HEK293T (cell line): Measurements from ENCODE around the gene AURKB.
"Not testable (repeated sequence)": the region's sequence is repeated elsewhere in the genome, so short reads cannot be mapped to it uniquely, and the experiment has no call there.

Experiments used
- CTCF ChIA-PET: fragments of 350-600 bp; formaldehyde crosslinking; extraction: SDS; loops from one replicate; lab custom pipeline; 2021; ENCODE audit warnings: antibody characterized with exemption, inconsistent platforms; lab: Yijun Ruan, JAX
- POLR2A ChIA-PET: fragments of 350-600 bp; formaldehyde crosslinking; extraction: SDS; loops from one replicate; lab custom pipeline; 2020; ENCODE audit warnings: antibody characterized with exemption, inconsistent platforms; lab: Yijun Ruan, JAX
- DNase-seq: peaks from one replicate; pipeline ENCODE4 v3.0.0; 2012; ENCODE audit warnings: mixed read lengths; ENCODE audit errors: extremely low spot score
- ARNT ChIP-seq: fragments of 450-650 bp; IDR thresholded peaks from 2 replicates; pipeline ENCODE4 v1.6.1; 2017; ENCODE audit warnings: mild to moderate bottlenecking
- BHLHE40 ChIP-seq: fragments of 450-650 bp; IDR thresholded peaks from 2 replicates; pipeline ENCODE4 v1.6.1; 2016; ENCODE audit warnings: mild to moderate bottlenecking, moderate library complexity, borderline replicate concordance
- CTBP1 ChIP-seq: fragments of 450-650 bp; IDR thresholded peaks from 2 replicates; pipeline ENCODE4 v1.6.1; 2016; ENCODE audit warnings: borderline replicate concordance
- ELF4 ChIP-seq: fragments of 450-650 bp; IDR thresholded peaks from 2 replicates; pipeline ENCODE4 v1.6.1; 2017; ENCODE audit warnings: antibody characterized with exemption
- FOXA1 ChIP-seq: fragments of 450-650 bp; IDR thresholded peaks from 2 replicates; pipeline ENCODE4 v1.6.1; 2016; ENCODE audit warnings: mild to moderate bottlenecking
- FOXK2 ChIP-seq: fragments of 450-650 bp; IDR thresholded peaks from 2 replicates; pipeline ENCODE4 v1.6.1; 2016; ENCODE audit warnings: mild to moderate bottlenecking
- FOXM1 ChIP-seq: fragments of 450-650 bp; IDR thresholded peaks from 2 replicates; pipeline ENCODE4 v1.6.1; 2017; ENCODE audit warnings: mild to moderate bottlenecking, borderline replicate concordance
- HDGF ChIP-seq: fragments of 450-650 bp; IDR thresholded peaks from 2 replicates; pipeline ENCODE4 v1.6.1; 2017; ENCODE audit warnings: antibody characterized with exemption, borderline replicate concordance
- L3MBTL2 ChIP-seq: fragments of 450-650 bp; conservative IDR thresholded peaks from 2 replicates; pipeline ENCODE4 v1.6.1; 2016; ENCODE audit warnings: mild to moderate bottlenecking
- LEF1 ChIP-seq: fragments of 450-650 bp; IDR thresholded peaks from 2 replicates; pipeline ENCODE4 v1.6.1; 2017; ENCODE audit warnings: mild to moderate bottlenecking, borderline replicate concordance
- NFRKB ChIP-seq: fragments of 450-650 bp; IDR thresholded peaks from 2 replicates; pipeline ENCODE4 v1.6.1; 2016; ENCODE audit warnings: mild to moderate bottlenecking, moderate library complexity
- SP1 ChIP-seq: fragments of 450-650 bp; IDR thresholded peaks from 2 replicates; pipeline ENCODE4 v1.6.1; 2017
- SUZ12 ChIP-seq: fragments of 450-650 bp; IDR thresholded peaks from 2 replicates; pipeline ENCODE4 v1.6.1; 2016; ENCODE audit warnings: mild to moderate bottlenecking
- TARDBP ChIP-seq: fragments of 450-650 bp; IDR thresholded peaks from 2 replicates; pipeline ENCODE4 v1.6.1; 2016
- ZNF384 ChIP-seq: fragments of 450-650 bp; IDR thresholded peaks from 2 replicates; pipeline ENCODE4 v1.6.1; 2016
- TF ChIP-seq, protein P1 (sequence below): fragments of 450-650 bp; IDR thresholded peaks from 2 replicates; pipeline ENCODE4 v1.6.1; 2016

Gene AURKB

DNA sequence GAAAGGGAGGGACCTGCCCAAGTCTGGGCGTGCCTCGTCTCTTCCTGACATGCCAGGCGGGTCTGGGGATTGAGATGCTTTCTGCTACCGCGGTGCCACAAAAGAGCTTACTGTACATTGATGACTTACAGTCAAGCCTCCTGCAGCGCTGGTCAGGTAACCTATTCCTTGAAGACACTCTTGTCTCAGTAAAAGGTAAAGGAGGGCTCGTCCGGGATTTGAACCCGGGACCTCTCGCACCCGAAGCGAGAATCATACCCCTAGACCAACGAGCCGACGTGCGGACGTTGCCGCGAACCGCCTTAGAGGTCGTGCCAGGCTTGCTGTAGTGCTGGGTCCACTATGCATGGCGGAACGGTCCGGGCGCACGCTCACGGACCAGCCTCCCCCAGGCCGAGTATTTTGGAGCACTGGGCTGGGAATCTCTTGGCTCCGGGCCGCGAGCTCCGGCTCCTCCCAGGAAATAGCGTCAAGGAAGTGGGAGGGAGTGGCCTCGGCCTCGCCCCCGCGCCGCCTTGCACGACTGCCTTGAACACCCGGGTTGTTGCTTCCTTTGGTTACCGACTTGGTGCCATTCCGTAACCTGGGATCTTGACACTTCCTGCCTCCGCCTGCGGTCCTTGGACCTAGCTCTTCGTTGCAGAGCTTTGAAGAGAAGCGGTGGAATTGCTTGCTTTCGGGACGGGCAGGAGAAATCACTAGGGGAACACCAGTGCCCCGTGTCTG lies 12.4 kb upstream of the AURKB start:
- TF ChIP-seq ARNT (peak; percentile 25; the same call in 1 of the 2 replicates), SP1 (no peak), L3MBTL2 (no peak; the same call in 1 of the 2 replicates), NFRKB (no peak), FOXK2 (no peak), ELF4 (no peak), CTBP1 (peak; percentile 4; the same call in 1 of the 2 replicates), HDGF (no peak), FOXA1 (no peak), LEF1 (no peak), BHLHE40 (no peak), TARDBP (no peak), ZNF384 (no peak), FOXM1 (no peak), SUZ12 (no peak)
- TF ChIP-seq, protein P1, sequence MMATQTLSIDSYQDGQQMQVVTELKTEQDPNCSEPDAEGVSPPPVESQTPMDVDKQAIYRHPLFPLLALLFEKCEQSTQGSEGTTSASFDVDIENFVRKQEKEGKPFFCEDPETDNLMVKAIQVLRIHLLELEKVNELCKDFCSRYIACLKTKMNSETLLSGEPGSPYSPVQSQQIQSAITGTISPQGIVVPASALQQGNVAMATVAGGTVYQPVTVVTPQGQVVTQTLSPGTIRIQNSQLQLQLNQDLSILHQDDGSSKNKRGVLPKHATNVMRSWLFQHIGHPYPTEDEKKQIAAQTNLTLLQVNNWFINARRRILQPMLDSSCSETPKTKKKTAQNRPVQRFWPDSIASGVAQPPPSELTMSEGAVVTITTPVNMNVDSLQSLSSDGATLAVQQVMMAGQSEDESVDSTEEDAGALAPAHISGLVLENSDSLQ, result no peak
- peak; percentile 64 for DNase-seq
- ChIA-PET POLR2A (interaction anchor here (0.6 to 9.9 kb wide), 20 partner anchors 12 to 147 kb away, joined by 3 to 135 read pairs (median 6); partner anchors contain the start of genes ALOXE3, AURKB, BORCS6 and CTC1), CTCF (interaction anchor here (0.7 to 1.6 kb wide), 7 partner anchors 25 to 103 kb away, joined by 3 to 9 read pairs (median 4); partner anchors contain the start of genes BORCS6 and CTC1)

DNA sequence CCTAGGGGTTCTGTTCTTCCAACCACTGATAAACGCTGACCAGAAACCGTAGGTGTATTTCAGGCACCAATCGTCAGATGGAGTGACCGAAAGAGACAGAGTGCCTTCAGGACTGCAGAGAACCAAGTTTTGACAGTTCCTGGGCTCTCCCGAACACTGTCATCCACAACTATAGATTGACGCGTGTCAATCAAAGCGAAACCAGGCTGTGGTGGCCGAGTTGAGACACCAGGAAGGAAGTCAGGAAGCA lies 11.9 kb upstream of the AURKB start:
- POLR2A ChIA-PET, result interaction anchor here (0.6 to 9.9 kb wide), 19 partner anchors 12 to 148 kb away, joined by 3 to 135 read pairs (median 6); partner anchors contain the start of genes ALOXE3, AURKB, BORCS6 and CTC1
- TF ChIP-seq FOXA1, result no peak
- TF ChIP-seq FOXM1, result no peak
- TF ChIP-seq, protein P1, result peak; percentile 98
- no peak for TF ChIP-seq BHLHE40
- no peak for TF ChIP-seq LEF1
- TF ChIP-seq FOXK2, result no peak
- CTCF ChIA-PET, result interaction anchor here (0.7 to 1.6 kb wide), 4 partner anchors 25 to 82 kb away, joined by 3 to 9 read pairs (median 3); partner anchors contain the start of gene CTC1
- no peak for DNase-seq

DNA sequence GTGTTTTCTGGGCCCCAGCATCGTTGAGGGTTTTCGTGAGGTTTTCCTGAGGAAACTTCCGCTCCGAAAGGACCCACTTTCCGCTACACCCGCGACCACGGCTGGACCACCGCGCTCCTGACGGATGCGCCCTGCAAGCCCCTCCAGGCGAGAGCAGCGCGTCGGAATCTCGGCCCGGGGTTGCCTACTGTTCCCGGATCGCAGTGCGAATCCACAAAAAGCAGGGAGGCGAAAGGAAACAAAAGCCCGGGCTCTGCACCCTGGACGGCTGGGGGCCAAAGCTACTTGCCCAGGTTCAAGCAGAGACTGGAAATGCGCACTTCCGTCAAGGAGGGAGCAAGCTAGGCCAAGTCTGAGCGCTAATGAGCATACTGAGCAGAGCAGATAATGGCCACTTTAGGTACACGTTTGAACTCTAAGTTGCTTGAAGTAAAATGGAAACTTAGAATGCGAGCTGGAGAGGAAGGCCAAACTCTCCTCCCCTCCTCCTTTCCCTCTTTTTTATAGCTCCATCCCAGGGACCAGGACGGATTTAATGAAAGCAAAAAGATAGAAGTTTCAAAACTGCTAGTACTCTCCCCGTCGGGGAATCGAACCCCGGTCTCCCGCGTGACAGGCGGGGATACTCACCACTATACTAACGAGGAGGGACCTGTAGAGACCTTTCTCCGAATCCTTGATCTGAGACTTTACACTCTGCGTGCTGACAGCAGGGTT lies 11.4 kb upstream of the AURKB start:
- POLR2A ChIA-PET, result interaction anchor here (1.1 to 9.9 kb wide), 12 partner anchors 11 to 148 kb away, joined by 4 to 135 read pairs (median 18); partner anchors contain the start of genes ALOXE3, AURKB, BORCS6 and CTC1
- CTCF ChIA-PET, result interaction anchor here (0.6 to 2.0 kb wide), 6 partner anchors 11 to 103 kb away, joined by 3 to 7 read pairs (median 3); partner anchors contain the start of genes ALOXE3 and AURKB
- TF ChIP-seq SP1 (no peak), FOXK2 (no peak), BHLHE40 (no peak), ELF4 (no peak), CTBP1 (0 out of 2 replicates have a peak, but pooled peaks have one; percentile 4), L3MBTL2 (no peak), LEF1 (no peak), FOXA1 (no peak)
- peak; percentile 51 for DNase-seq

DNA sequence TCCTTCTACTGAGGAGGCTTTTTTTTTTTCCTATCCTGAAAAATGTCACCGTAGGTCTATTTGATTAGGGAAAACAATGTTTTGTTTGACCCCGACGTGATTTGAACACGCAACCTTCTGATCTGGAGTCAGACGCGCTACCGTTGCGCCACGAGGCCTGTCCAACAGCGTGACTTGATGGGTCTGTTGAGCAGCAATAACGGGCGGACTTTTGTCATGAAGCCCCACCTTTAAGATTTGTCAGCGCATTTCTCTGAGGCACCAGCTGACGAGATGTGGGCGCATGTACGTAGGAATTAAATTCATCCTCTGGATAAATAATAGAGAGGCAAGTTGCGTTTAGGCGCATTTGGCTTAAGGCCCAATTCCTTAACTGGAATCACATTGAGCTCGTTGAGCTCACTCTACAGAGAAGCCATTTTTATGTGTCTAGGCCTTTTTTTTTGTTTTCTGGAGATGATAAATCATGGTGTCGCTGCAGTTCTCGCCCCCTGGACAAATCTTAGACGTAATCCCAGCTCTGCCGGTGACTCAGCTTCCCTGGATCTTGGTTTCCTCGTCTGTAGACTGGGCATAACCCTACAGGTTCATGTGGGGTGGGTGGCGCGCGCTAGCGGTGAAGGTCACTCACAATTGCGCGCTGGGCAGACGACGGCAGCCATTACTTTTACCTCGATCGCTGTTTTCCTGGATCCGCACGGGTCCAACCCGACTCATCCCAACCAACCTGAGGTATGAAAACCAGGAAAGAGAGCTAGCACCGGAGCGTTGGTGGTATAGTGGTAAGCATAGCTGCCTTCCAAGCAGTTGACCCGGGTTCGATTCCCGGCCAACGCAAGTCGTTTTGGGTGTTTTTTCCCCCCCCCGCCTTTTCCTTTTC lies 10.6 kb upstream of the AURKB start:
- DNase-seq, result peak; percentile 72
- CTCF ChIA-PET, result interaction anchor here (0.6 to 2.0 kb wide), 6 partner anchors 10 to 102 kb away, joined by 3 to 7 read pairs (median 3); partner anchors contain the start of genes ALOXE3 and AURKB
- TF ChIP-seq SUZ12 (no peak), HDGF (no peak), TARDBP (peak; percentile 73; the same call in 1 of the 2 replicates), ZNF384 (peak; percentile 95), CTBP1 (peak; percentile 32; the same call in 1 of the 2 replicates), LEF1 (no peak), FOXM1 (peak; percentile 38; the same call in 1 of the 2 replicates)
- TF ChIP-seq, protein P1, result peak; percentile 95
- POLR2A ChIA-PET, result interaction anchor here (1.4 to 9.9 kb wide), 9 partner anchors 10 to 147 kb away, joined by 4 to 135 read pairs (median 22); partner anchors contain the start of genes ALOXE3, AURKB, BORCS6 and CTC1

DNA sequence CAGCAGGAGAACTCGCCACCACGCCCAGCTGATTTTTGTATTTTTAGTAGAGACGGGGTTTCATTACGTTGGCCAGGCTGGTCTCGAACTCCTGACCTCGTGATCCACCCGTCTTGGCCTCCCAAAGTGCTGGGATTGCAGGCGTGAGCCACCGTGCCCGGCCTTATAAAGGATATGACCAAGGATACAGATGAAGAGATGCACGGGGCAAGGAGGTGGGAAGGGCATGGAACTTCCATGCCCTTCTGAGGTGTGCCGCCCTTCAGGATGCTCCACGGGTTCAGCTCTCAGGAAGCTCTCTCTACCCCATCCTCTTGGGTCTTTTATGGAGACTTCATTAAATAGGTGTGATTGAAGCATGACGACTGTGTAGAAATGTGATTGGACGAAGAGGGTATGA lies 3.6 kb upstream of the AURKB start:
- not testable (repeated sequence) for DNase-seq
- POLR2A ChIA-PET, result interaction anchor here (0.8 to 7.6 kb wide), 3 partner anchors 10 to 58 kb away, joined by 3 to 87 read pairs (median 3); partner anchors contain the start of gene BORCS6
- CTCF ChIA-PET, result interaction anchor here (0.6 kb wide), 1 partner anchor 63 kb away, joined by 3 read pairs; no protein-coding TSS in a partner anchor
